ENCODE results near the gene UBTD1. TPM values are rescaled to one million over a fixed set of nuclear protein-coding genes. Genes with fewer than 3 reads are reported as not detected.

UBTD1 gene
- total RNA-seq, 1 experiment from 2014 or later: 9.3 TPM

GRCh38 chr10:97503406-97503805 is 4.7 kb downstream of the UBTD1 start:
- TF ChIP-seq, protein P1, sequence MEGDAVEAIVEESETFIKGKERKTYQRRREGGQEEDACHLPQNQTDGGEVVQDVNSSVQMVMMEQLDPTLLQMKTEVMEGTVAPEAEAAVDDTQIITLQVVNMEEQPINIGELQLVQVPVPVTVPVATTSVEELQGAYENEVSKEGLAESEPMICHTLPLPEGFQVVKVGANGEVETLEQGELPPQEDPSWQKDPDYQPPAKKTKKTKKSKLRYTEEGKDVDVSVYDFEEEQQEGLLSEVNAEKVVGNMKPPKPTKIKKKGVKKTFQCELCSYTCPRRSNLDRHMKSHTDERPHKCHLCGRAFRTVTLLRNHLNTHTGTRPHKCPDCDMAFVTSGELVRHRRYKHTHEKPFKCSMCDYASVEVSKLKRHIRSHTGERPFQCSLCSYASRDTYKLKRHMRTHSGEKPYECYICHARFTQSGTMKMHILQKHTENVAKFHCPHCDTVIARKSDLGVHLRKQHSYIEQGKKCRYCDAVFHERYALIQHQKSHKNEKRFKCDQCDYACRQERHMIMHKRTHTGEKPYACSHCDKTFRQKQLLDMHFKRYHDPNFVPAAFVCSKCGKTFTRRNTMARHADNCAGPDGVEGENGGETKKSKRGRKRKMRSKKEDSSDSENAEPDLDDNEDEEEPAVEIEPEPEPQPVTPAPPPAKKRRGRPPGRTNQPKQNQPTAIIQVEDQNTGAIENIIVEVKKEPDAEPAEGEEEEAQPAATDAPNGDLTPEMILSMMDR (IDR thresholded peaks at IDR 0.05; ENCODE audit: unreplicated experiment): no peak
- Mint-ChIP-seq H3K27ac (ENCODE audit: unreplicated experiment) (no peak overlapping the region), H3K4me3 (ENCODE audit: low read depth, unreplicated experiment) (no peak overlapping the region), H3K27me3 (ENCODE audit: unreplicated experiment) (no peaks in the 10 kb centered on the region), H3K36me3 (ENCODE audit: insufficient read depth, unreplicated experiment) (peaks cover 16% of the 10 kb centered on the region), H3K9me3 (ENCODE audit: low read depth, unreplicated experiment) (no peaks in the 10 kb centered on the region), H3K4me1 (ENCODE audit: low read depth, unreplicated experiment) (peaks cover 15% of the 10 kb centered on the region)
- CTCF ChIA-PET: no interaction called here
- no peak for DNase-seq
- BruUV-seq (replicated peaks): no TSS peak
- intact Hi-C loops (cut with micrococcal nuclease; ENCODE audit: unreplicated experiment): no loop called here

- CTCF ChIA-PET: no interaction called here
- Mint-ChIP-seq H3K27ac (ENCODE audit: unreplicated experiment) (no peak overlapping the region), H3K36me3 (ENCODE audit: insufficient read depth, unreplicated experiment) (no peaks in the 10 kb centered on the region), H3K4me1 (ENCODE audit: low read depth, unreplicated experiment) (peaks cover 11% of the 10 kb centered on the region), H3K27me3 (ENCODE audit: unreplicated experiment) (no peaks in the 10 kb centered on the region), H3K9me3 (ENCODE audit: low read depth, unreplicated experiment) (no peaks in the 10 kb centered on the region), H3K4me3 (ENCODE audit: low read depth, unreplicated experiment) (no peak overlapping the region)
- TF ChIP-seq, protein P1 (IDR thresholded peaks at IDR 0.05; ENCODE audit: unreplicated experiment): no peak
- no TSS peak for BruUV-seq (replicated peaks)
- DNase-seq: no peak
- intact Hi-C loops (cut with micrococcal nuclease; ENCODE audit: unreplicated experiment): no loop called here
Observed at GRCh38 chr10:97505152-97505551, 6.4 kb downstream of the UBTD1 start.

DNA sequence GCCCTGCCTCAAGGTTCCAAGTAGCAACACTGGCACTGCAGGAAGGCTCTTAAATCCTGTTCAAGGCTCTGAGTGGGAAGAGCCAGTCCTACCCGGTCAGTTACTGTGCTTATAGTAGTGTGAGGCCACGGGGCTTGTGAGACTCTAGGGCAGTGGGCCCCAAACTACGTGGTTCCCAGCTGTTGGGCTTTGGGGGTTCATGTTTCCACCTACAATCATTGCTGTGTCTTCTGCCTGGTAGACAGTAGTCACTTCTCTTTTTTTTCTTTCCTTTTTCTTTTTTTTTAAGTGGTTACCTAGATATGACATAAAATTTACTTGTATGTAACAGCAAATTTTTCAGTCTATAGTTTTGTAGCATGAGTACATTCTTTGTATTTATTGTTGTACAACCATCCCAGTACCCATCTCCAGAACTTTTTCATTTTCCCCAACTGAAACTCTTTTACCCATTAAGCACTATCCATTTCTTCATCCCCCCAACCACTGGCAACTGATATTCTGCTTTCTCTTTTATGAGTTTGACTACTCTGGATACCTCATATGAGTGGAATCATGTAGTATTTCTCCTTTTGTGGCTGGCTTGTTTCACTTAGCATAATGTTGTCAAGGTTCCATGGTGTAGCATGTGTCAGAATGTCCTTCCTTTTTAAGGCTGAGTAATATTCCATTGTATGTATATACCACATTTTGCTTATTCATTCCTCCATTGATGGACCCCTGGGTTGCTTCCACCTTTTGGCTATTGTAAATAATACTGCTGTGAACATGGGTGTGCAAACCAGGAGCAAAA is 7.7 kb downstream of the UBTD1 start:
- Mint-ChIP-seq H3K9me3 (ENCODE audit: low read depth, unreplicated experiment) (no peaks in the 10 kb centered on the region), H3K36me3 (ENCODE audit: insufficient read depth, unreplicated experiment) (no peaks in the 10 kb centered on the region), H3K4me3 (ENCODE audit: low read depth, unreplicated experiment) (no peak overlapping the region), H3K27ac (ENCODE audit: unreplicated experiment) (no peak overlapping the region), H3K27me3 (ENCODE audit: unreplicated experiment) (no peaks in the 10 kb centered on the region), H3K4me1 (ENCODE audit: low read depth, unreplicated experiment) (no peaks in the 10 kb centered on the region)
- TF ChIP-seq, protein P1 (IDR thresholded peaks at IDR 0.05; ENCODE audit: unreplicated experiment): no peak
- no TSS peak for BruUV-seq (replicated peaks)
- intact Hi-C loops (cut with micrococcal nuclease; ENCODE audit: unreplicated experiment): no loop called here
- no peak for DNase-seq
- CTCF ChIA-PET: no interaction called here

DNA sequence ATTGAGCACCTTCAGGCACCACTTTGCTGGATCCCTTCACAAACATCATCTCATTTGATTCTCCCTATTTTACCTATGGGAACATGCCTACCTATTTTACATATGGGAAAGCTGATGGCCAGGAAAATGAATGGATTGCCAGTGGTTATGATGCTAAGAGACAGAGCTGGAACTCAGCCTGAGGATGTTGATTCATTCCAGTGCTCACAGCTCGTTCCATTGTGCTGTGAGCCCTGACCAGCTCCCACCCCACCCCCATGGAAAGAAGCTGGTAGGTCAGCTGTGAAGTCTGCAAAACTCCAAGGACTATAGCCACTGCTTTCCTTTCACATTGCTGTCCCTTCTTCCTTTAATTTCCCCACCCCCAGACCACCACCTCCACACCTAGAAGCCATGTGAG is 9.6 kb downstream of the UBTD1 start:
- Mint-ChIP-seq H3K4me1 (ENCODE audit: low read depth, unreplicated experiment) (no peaks in the 10 kb centered on the region), H3K27me3 (ENCODE audit: unreplicated experiment) (no peaks in the 10 kb centered on the region), H3K36me3 (ENCODE audit: insufficient read depth, unreplicated experiment) (no peaks in the 10 kb centered on the region), H3K27ac (ENCODE audit: unreplicated experiment) (no peak overlapping the region), H3K9me3 (ENCODE audit: low read depth, unreplicated experiment) (no peaks in the 10 kb centered on the region), H3K4me3 (ENCODE audit: low read depth, unreplicated experiment) (no peak overlapping the region)
- no TSS peak for BruUV-seq (replicated peaks)
- TF ChIP-seq, protein P1 (IDR thresholded peaks at IDR 0.05; ENCODE audit: unreplicated experiment): no peak
- CTCF ChIA-PET: interaction anchor here (0.5 kb wide), 1 partner anchor 247 kb away, joined by 8 read pairs; no protein-coding TSS in a partner anchor
- intact Hi-C loops (cut with micrococcal nuclease; ENCODE audit: unreplicated experiment): no loop called here
- DNase-seq: no peak
